ENCODE results near the gene METRN.
"Not testable (repeated sequence)": the region's sequence is repeated elsewhere in the genome, so short reads cannot be mapped to it uniquely, and the experiment has no call there.

The METRN gene

DNA sequence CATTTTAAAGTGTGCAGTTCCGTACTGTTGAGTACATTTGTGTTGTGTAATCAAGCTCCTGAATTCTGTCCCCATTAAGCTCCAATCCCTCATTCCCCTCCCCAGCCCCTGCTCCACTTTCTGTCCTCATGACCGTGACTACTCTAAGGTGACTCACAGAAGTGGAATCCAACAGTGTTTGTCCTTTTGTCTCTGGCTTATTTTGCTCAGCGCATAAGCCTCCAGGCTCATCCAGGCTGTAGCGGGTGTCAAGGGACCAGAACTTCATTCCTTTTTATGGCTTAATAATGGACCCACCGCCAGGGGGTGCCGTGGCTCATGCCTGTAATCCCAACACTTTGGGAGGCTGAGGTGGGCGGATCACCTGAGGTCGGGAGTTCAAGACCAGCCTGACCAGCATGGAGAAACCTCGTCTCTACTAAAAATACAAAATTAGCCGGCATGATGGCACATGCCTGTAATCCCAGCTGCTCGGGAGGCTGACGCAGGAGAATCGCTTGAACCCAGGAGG is 2.1 kb upstream of the METRN start:
- TF ChIP-seq, protein P1, sequence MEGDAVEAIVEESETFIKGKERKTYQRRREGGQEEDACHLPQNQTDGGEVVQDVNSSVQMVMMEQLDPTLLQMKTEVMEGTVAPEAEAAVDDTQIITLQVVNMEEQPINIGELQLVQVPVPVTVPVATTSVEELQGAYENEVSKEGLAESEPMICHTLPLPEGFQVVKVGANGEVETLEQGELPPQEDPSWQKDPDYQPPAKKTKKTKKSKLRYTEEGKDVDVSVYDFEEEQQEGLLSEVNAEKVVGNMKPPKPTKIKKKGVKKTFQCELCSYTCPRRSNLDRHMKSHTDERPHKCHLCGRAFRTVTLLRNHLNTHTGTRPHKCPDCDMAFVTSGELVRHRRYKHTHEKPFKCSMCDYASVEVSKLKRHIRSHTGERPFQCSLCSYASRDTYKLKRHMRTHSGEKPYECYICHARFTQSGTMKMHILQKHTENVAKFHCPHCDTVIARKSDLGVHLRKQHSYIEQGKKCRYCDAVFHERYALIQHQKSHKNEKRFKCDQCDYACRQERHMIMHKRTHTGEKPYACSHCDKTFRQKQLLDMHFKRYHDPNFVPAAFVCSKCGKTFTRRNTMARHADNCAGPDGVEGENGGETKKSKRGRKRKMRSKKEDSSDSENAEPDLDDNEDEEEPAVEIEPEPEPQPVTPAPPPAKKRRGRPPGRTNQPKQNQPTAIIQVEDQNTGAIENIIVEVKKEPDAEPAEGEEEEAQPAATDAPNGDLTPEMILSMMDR (IDR thresholded peaks at IDR 0.05; ENCODE audit: low read depth, low read length, missing control alignments), result peak; percentile 56
- H3K4me3 ChIP-seq (replicated peaks; ENCODE audit: low read depth, low read length); DNase-seq (ENCODE audit: extremely low read depth, low read depth): not testable (repeated sequence)

DNA sequence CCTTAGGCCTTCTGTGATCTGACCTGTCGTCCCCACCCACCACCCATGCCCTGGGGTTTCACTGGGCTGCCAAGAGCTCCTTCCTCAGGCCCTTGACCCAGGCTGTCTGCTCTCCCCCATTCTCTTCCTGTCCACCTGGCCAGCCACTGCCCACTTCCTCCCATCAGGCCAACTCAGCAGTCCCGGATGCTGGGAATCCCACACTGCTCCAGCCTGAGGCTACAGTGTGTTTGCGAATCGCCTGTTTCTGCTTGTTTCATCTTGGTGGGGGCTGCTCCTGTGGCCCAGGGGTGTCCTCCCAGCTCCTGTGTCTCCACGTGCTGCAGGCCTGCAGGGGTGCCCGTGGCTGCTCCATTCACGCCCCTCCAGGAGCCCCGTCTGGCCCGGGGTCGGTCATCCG is 839 bp upstream of the METRN start:
- H3K4me3 ChIP-seq (replicated peaks; ENCODE audit: low read depth, low read length), result no peak overlapping the region
- TF ChIP-seq, protein P1 (IDR thresholded peaks at IDR 0.05; ENCODE audit: low read depth, low read length, missing control alignments), result no peak
- DNase-seq (ENCODE audit: extremely low read depth, low read depth), result no peak

DNA sequence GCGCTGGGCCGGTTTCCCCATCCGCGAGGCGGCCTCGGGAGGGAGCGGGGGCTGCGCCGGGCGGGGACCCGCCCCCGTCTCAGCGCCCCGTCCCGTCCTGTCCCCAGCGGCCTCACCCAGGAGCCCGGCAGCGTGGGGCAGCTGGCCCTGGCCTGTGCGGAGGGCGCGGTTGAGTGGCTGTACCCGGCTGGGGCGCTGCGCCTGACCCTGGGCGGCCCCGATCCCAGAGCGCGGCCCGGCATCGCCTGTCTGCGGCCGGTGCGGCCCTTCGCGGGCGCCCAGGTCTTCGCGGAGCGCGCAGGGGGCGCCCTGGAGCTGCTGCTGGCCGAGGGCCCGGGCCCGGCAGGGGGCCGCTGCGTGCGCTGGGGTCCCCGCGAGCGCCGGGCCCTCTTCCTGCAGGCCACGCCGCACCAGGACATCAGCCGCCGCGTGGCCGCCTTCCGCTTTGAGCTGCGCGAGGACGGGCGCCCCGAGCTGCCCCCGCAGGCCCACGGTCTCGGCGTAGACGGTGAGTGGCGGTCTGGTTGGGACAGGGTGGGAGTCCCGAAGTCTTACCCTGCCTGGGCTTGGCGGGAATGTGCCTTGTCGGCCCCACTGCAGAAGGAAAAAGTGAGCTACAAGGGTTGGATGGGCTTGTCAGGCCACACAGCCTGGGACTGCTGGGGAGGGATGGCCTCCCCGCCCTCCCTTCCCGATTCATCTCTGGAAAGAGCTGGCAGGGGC is 720 bp downstream of the METRN start:
- no peak for DNase-seq (ENCODE audit: extremely low read depth, low read depth)
- H3K4me3 ChIP-seq (replicated peaks; ENCODE audit: low read depth, low read length), result peak overlapping the region; percentile 56
- TF ChIP-seq, protein P1 (IDR thresholded peaks at IDR 0.05; ENCODE audit: low read depth, low read length, missing control alignments), result no peak

DNA sequence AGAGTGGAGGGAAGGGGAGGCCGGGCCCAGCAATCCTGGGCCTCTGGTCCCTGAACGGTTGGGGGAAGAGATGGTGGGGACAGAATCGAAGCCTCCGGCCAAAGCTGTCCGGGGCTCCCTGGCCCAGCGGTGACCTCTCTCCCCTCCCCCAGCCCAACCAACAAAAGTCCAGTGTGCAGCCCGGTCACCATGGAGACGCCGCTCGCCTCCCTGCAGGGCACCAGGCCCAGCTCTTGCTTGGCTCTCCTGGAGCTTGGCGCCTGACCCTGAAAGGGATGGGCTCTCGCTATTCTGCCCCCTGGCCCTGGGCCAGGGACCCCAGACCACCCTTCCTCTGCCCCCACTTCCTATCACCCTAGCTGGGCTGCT is 1.3 kb downstream of the METRN start:
- DNase-seq (ENCODE audit: extremely low read depth, low read depth), result no peak
- TF ChIP-seq, protein P1 (IDR thresholded peaks at IDR 0.05; ENCODE audit: low read depth, low read length, missing control alignments), result no peak
- H3K4me3 ChIP-seq (replicated peaks; ENCODE audit: low read depth, low read length), result peak overlapping the region; percentile 56

DNA sequence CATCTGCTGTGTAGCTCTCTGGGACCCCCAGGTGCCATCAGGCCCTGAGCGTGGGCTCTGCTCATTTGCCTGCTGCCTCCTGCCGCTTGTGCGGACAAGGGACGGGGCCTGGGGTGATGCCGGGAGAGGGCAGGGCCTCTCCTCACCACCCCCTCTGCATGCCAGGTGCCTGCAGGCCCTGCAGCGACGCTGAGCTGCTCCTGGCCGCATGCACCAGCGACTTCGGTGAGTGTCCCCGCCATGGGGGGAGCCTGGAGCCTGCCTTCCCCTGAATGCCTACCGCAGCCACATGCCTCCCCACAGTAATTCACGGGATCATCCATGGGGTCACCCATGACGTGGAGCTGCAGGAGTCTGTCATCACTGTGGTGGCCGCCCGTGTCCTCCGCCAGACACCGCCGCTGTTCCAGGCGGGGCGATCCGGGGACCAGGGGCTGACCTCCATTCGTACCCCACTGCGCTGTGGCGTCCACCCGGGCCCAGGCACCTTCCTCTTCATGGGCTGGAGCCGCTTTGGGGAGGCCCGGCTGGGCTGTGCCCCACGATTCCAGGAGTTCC is 1.9 kb downstream of the METRN start:
- peak overlapping the region; percentile 56 for H3K4me3 ChIP-seq (replicated peaks; ENCODE audit: low read depth, low read length)

DNA sequence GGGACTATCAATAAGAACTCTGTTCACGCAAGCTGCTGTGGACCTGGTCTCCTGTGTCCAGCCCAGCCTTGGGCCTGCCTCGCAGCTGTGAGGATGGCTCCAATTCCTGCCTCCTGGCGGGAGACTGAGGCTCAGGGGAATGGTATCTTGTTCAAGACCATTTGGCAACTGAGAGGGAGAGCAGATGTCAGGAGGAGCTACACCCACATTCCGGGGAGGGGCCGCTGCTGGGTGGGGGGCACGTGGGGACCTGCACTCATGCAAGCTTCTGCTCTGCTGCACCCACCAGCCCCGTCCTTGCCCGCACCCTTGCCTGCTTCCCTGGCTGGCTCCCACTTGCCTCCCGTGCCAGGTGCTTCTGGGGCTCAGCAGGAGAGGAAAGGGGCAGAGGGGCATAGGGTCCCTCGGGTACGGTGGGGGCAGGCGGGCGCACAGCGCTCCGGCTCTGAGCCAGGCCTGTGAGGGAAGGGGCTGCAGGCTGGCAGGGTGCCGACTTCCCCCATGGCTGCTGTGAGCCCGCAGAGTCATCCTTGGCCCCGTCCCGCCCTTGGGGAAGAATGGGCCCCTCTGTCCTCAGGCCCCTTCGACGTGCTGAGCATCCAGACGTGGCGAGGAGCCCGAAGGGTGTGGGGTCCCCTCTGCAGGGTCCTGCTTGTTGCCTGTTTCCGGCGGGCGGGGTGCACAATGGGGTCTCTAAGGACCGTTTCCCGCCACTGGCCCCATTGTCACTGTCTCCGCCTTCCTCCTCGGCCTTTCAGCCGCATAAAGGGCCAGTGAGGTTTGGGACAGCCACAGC is 2.7 kb downstream of the METRN start:
- TF ChIP-seq, protein P1 (IDR thresholded peaks at IDR 0.05; ENCODE audit: low read depth, low read length, missing control alignments), result no peak
- no peak overlapping the region for H3K4me3 ChIP-seq (replicated peaks; ENCODE audit: low read depth, low read length)
- no peak for DNase-seq (ENCODE audit: extremely low read depth, low read depth)

More for the DNA sequence above, 1.9 kb downstream of the METRN start:
- no peak for DNase-seq (ENCODE audit: extremely low read depth, low read depth)
- TF ChIP-seq, protein P1 (IDR thresholded peaks at IDR 0.05; ENCODE audit: low read depth, low read length, missing control alignments), result no peak
